22Rv1 (cell line): Measurements from ENCODE around the gene UFL1.

Experiments used
- ZFX ChIP-seq: fragments of 450-650 bp; IDR thresholded peaks from 2 replicates; pipeline ENCODE4 v1.6.1; 2017; ENCODE audit warnings: antibody characterized with exemption, borderline replicate concordance
- TF ChIP-seq, protein P1 (sequence below): fragments of 450-650 bp; IDR thresholded peaks from 2 replicates; pipeline ENCODE4 v1.5.1; 2017; ENCODE audit warnings: mild to moderate bottlenecking

DNA sequence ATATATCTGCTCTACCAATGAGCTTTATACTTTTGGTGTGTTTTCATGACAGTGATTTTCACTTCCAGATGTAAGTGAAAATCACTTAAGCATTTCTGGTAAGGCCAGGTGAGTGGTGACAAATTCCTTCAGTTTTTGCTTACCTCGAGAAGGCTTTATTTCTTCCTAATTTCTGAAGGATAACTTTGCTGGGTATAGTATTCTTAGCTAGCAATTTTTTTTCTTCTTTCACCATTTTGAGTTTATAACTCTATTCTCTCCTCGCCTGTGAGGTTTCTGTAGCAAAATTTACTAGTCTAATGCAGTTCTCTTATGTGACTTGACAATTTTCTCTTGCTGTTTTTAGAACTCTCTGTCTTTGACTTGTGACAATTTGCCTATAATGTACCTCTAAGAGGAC, 48.4 kb downstream of the UFL1 start:
- TF ChIP-seq, protein P1, sequence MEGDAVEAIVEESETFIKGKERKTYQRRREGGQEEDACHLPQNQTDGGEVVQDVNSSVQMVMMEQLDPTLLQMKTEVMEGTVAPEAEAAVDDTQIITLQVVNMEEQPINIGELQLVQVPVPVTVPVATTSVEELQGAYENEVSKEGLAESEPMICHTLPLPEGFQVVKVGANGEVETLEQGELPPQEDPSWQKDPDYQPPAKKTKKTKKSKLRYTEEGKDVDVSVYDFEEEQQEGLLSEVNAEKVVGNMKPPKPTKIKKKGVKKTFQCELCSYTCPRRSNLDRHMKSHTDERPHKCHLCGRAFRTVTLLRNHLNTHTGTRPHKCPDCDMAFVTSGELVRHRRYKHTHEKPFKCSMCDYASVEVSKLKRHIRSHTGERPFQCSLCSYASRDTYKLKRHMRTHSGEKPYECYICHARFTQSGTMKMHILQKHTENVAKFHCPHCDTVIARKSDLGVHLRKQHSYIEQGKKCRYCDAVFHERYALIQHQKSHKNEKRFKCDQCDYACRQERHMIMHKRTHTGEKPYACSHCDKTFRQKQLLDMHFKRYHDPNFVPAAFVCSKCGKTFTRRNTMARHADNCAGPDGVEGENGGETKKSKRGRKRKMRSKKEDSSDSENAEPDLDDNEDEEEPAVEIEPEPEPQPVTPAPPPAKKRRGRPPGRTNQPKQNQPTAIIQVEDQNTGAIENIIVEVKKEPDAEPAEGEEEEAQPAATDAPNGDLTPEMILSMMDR: no peak
- TF ChIP-seq ZFX: no peak
